ENCODE data around the gene SH3BGRL3.
"Not testable (repeated sequence)": the region's sequence is repeated elsewhere in the genome, so short reads cannot be mapped to it uniquely, and the experiment has no call there.

Gene SH3BGRL3

DNA sequence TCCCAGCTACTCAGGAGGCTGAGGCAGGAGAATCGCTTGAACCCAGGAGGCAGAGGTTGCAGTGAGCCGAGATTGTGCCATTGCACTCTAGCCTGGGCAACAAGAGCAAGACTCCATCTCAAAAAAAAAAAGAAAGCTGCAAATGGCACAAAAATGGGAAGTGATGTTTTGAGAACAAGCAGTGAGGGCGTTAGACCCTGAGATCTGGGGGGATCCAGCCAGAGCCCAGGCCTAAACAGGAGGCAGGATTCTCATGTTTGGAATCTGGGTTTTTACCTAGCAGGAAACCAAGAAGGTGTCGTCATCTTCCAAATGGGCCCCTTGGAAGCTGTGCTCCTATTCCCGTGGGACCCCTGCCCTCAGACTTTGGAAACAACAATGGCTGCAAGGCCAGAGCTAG, 12.8 kb downstream of the SH3BGRL3 start:
- WGBS = 90% methylated on average over 5 of the region's 5 CpGs
- not testable (repeated sequence) for H3K27me3 ChIP-seq (ENCODE audit: insufficient read depth, low read length); H3K9me3 ChIP-seq (ENCODE audit: insufficient read depth, low read depth, low read length); H3K36me3 ChIP-seq (ENCODE audit: insufficient read depth, low read length); H3K27ac ChIP-seq (ENCODE audit: low read depth, low read length); H3K4me3 ChIP-seq (ENCODE audit: low read length); H3K9ac ChIP-seq (ENCODE audit: low read depth, low read length)
- peaks cover 14% of the 10 kb centered on the region for H3K4me1 ChIP-seq (ENCODE audit: insufficient read depth, low read length)

DNA sequence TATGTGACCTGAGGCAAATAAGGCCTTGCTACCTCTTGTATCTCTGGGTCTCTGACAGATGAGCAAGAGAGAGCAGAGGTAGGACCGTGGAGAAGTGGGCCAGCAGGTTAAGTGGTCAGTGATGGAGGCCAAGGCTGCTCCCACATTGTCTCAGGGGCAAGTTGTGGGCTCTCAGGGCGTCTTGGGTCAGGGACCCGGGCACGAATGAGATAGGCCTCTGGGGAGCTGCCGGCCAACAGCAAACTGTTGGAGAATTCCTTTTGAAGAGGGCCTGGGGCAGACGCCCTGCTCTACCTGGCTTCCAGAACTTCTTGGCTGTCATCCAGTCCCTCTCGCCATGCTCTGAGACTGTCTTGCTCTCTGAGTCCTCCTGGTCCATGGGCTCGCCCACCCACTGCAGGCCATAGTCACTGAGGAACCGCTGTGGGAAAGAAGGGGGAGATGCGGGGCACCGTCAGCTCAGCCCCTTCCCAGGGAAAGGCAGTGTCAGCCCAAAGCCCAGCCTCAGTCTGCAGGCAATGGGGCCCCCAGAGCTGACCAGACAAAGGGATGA, 14.1 kb downstream of the SH3BGRL3 start:
- H3K4me3 ChIP-seq (ENCODE audit: low read length) = no peak overlapping the region
- no peaks in the 10 kb centered on the region for H3K9me3 ChIP-seq (ENCODE audit: insufficient read depth, low read depth, low read length)
- H3K27me3 ChIP-seq (ENCODE audit: insufficient read depth, low read length) = no peaks in the 10 kb centered on the region
- H3K27ac ChIP-seq (ENCODE audit: low read depth, low read length) = no peak overlapping the region
- H3K4me1 ChIP-seq (ENCODE audit: insufficient read depth, low read length) = peaks cover 14% of the 10 kb centered on the region
- H3K36me3 ChIP-seq (ENCODE audit: insufficient read depth, low read length) = no peaks in the 10 kb centered on the region
- H3K9ac ChIP-seq (ENCODE audit: low read depth, low read length) = no peak overlapping the region
- 84% methylated on average over 11 of the region's 11 CpGs for WGBS

DNA sequence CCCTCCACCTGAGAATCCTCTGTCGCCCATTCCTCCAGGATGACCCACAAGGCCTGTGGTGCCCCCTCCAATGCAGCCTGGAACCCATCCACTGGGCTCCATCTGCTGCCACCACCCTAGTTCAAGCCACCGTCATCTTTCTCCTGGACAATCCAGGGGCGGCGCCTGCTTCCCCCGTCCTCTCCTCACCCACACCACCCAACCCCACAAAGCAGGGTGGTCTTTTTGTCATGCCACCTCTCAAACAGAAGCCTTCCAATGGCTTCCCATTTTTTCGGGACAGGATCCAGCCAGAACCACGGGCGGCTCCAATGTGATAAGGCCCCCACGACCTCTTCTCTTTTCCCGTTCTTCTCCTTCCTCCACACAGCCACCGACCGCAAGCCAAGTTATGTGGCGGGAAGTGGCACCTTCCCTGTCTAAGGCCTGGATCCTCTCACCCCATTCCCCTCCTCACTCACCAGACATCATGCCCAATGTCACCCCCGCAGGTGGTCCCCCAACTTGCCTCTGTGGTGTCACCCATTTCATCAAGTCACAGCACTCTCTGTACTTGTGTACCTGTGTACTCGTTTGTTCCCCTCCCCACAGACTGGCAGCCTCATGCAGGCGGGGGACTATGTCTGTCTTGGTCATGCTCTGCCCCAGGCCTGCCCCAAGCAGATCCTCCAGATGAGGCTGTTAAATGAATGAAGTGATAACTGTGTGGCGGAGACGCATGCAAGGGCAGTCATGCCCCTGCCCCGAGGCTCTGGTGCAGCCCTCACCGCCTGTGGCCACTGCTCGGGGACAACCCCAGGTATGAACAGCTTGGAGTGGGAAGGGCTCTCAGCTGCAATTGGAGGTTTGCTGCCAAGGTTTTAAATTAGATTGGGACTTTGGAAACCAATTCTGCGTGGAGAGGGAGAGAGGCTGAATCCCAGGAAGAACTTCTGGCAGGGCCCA, 15.6 kb downstream of the SH3BGRL3 start:
- H3K27me3 ChIP-seq (ENCODE audit: insufficient read depth, low read length) = no peaks in the 10 kb centered on the region
- H3K36me3 ChIP-seq (ENCODE audit: insufficient read depth, low read length) = no peaks in the 10 kb centered on the region
- peaks cover 9% of the 10 kb centered on the region for H3K4me1 ChIP-seq (ENCODE audit: insufficient read depth, low read length)
- no peaks in the 10 kb centered on the region for H3K9me3 ChIP-seq (ENCODE audit: insufficient read depth, low read depth, low read length)
- 89% methylated on average over 22 of the region's 22 CpGs for WGBS
- H3K4me3 ChIP-seq (ENCODE audit: low read length) = no peak overlapping the region
- H3K9ac ChIP-seq (ENCODE audit: low read depth, low read length) = no peak overlapping the region
- no peak overlapping the region for H3K27ac ChIP-seq (ENCODE audit: low read depth, low read length)

DNA sequence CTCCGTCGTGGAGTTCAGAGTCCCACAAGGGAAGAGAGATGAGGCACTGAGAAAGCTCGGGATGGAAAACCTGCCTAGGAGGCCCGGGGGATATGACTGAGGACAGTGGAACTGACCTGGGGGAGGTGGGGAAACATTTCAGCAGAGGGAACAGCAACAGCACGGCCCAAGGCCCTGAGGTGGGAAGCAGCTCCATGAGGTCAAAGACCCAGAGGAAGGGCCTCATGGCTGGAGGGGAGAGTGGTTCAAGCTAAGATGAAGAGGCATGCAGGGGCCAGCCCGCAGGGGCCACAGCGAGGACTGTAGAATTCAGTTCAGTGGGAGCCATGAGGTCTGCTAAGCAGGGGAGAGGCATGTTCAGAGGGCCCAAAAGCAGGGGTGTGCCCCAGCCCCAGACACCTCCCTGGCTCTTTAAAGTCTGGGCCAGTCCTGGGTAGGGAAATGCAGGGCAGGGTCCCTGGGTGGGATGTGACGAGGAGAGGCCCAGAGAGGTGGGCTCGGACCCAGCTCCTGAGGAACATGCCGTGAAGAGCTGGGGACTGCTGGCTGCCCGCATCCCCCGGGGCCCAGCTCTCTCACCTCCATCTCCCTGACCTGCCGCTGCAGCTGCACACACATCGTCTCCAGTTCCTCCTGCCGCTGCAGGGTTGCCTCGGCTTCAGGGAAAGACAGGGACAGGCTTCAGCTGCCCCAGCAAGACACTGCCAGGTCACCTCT, 16.6 kb downstream of the SH3BGRL3 start:
- Histone ChIP-seq H3K27ac (ENCODE audit: low read depth, low read length) (no peak overlapping the region), H3K36me3 (ENCODE audit: insufficient read depth, low read length) (no peaks in the 10 kb centered on the region), H3K27me3 (ENCODE audit: insufficient read depth, low read length) (no peaks in the 10 kb centered on the region), H3K4me1 (ENCODE audit: insufficient read depth, low read length) (no peaks in the 10 kb centered on the region), H3K9me3 (ENCODE audit: insufficient read depth, low read depth, low read length) (no peaks in the 10 kb centered on the region), H3K9ac (ENCODE audit: low read depth, low read length) (no peak overlapping the region), H3K4me3 (ENCODE audit: low read length) (no peak overlapping the region)
- WGBS = 90% methylated on average over 16 of the region's 16 CpGs

DNA sequence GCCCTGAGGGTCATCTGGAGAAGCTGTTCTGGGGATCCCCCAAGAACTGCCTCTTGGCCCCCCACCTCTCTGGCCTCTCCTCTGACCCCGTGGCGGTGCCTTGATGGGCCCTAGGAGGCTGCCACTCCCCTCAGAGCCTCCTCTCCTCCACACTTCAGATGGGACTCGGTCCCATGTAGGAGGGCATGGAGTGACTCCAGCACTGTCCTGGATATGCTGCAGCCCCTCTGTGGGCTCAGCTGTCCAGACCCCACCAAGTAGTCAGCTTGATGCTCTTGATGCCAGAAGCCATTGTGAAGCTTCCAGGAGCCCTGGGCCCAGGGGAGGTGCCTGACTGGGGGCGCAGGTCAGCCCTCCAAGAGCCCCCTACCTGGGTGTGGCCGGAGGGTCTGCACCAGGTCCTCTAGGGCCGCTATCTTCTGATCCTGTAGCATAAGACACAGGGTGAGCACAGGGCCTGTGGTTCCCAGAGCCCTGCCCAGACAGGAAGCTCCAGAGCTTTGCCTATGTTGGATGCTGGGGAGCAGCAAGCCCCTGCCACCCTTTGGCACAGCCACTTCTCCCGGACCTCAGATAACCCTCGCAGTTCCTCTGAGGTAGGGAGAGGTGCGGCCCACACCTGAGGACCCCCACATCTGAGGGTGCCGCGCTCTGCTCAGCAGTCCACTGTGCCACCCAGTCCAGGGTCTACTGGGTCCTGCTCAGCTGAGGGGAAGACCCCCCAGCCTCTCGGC, 17.3 kb downstream of the SH3BGRL3 start:
- H3K36me3 ChIP-seq (ENCODE audit: insufficient read depth, low read length) = no peaks in the 10 kb centered on the region
- no peaks in the 10 kb centered on the region for H3K4me1 ChIP-seq (ENCODE audit: insufficient read depth, low read length)
- H3K9me3 ChIP-seq (ENCODE audit: insufficient read depth, low read depth, low read length) = no peaks in the 10 kb centered on the region
- no peak overlapping the region for H3K9ac ChIP-seq (ENCODE audit: low read depth, low read length)
- WGBS = 88% methylated on average over 12 of the region's 12 CpGs
- H3K4me3 ChIP-seq (ENCODE audit: low read length) = no peak overlapping the region
- H3K27ac ChIP-seq (ENCODE audit: low read depth, low read length) = no peak overlapping the region
- H3K27me3 ChIP-seq (ENCODE audit: insufficient read depth, low read length) = no peaks in the 10 kb centered on the region

DNA sequence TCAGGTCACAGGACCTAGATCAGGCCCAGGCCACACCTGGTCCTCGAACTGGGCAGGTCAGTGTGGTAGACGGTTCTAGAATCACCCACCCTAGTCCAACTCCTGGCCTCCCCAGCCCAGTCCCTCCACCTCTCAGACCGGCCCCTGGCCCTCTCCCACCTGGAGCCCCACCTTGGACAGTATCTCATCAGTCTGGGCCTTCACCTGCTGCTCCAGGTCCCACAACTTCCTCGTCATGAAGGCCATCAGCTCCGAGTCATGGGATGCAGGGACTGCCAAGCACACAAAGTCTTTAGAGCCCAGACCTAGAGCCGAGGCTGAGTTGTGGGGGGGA, 17.9 kb downstream of the SH3BGRL3 start:
- Histone ChIP-seq H3K4me3 (ENCODE audit: low read length) (no peak overlapping the region), H3K27ac (ENCODE audit: low read depth, low read length) (no peak overlapping the region), H3K9me3 (ENCODE audit: insufficient read depth, low read depth, low read length) (no peaks in the 10 kb centered on the region), H3K4me1 (ENCODE audit: insufficient read depth, low read length) (no peaks in the 10 kb centered on the region), H3K27me3 (ENCODE audit: insufficient read depth, low read length) (no peaks in the 10 kb centered on the region), H3K36me3 (ENCODE audit: insufficient read depth, low read length) (no peaks in the 10 kb centered on the region), H3K9ac (ENCODE audit: low read depth, low read length) (no peak overlapping the region)
- WGBS = 73% methylated on average over 6 of the region's 6 CpGs

DNA sequence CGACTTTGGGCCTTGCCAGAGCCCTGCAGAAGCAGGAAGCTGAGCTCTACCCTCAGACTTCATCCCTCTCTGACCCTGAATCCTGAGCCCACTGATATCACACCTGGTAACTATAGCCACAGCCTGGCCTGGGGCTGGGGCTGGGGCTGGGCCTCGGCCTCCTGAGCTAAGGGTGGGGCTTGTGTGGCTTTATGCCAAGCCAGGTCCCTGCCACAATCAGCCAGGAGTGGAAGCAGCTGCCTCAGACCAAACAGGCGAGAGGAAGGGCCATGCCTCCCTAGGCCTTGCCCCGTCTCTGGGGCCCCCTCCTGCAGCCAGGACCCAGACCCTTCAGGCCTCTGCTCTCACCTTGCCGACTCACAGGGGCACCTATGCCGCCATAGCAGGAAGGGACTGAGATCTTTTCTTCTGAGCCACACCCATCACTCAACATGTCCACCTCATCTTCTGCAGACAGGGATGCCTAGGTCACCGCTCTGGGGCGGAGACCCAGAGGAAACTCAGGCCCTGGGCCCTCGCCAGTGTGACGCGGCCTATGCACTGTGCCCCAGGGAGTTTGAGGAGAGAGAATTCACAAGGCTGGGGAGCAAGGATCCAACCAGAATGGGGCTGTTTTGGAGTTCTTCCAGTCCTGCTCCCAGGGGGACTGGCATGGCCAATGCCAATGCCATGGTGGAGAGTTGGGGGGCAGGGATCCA, 20.8 kb downstream of the SH3BGRL3 start:
- 93% methylated on average over 11 of the region's 11 CpGs for WGBS
- no peak overlapping the region for H3K27ac ChIP-seq (ENCODE audit: low read depth, low read length)
- no peak overlapping the region for H3K9ac ChIP-seq (ENCODE audit: low read depth, low read length)
- H3K4me1 ChIP-seq (ENCODE audit: insufficient read depth, low read length) = peaks cover 2% of the 10 kb centered on the region
- H3K4me3 ChIP-seq (ENCODE audit: low read length) = no peak overlapping the region
- no peaks in the 10 kb centered on the region for H3K36me3 ChIP-seq (ENCODE audit: insufficient read depth, low read length)
- H3K9me3 ChIP-seq (ENCODE audit: insufficient read depth, low read depth, low read length) = no peaks in the 10 kb centered on the region
- no peaks in the 10 kb centered on the region for H3K27me3 ChIP-seq (ENCODE audit: insufficient read depth, low read length)

DNA sequence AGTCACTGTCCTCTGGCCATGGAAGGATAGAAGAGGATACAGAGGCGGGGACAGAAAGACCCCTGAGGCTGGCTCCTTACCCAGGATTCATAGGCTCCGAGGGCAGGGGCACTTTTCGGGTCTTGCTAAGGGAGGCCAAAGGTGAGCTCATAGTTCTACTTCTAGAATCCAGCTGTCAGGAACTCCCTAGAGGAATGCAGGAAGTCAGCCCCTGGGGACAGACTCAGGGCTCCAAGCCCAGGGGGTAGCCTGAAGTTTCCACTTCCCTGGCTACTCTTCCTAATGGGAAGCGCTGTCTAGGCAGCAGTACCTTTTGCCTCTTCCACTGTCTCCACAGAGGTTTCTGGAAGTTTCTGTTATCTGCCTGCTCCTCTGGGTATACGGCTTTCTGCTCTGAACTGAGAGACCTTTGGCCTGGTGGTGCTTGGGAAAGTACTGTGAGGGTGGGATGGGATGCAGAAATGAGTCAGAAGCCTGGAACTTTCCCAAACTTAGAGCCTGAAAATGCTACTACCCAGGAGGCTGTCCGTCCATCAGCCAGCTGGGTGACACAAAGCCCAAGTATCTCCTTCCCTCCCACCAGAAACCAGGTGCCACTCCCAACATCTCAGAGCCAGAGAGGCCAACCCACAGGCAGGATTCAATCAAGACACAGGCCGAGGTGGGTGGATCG, 23.0 kb downstream of the SH3BGRL3 start:
- WGBS = 79% methylated on average over 8 of the region's 8 CpGs
- no peak overlapping the region for H3K27ac ChIP-seq (ENCODE audit: low read depth, low read length)
- peaks cover 10% of the 10 kb centered on the region for H3K4me1 ChIP-seq (ENCODE audit: insufficient read depth, low read length)
- H3K9ac ChIP-seq (ENCODE audit: low read depth, low read length) = no peak overlapping the region
- H3K36me3 ChIP-seq (ENCODE audit: insufficient read depth, low read length) = no peaks in the 10 kb centered on the region
- no peaks in the 10 kb centered on the region for H3K9me3 ChIP-seq (ENCODE audit: insufficient read depth, low read depth, low read length)
- H3K4me3 ChIP-seq (ENCODE audit: low read length) = no peak overlapping the region
- no peaks in the 10 kb centered on the region for H3K27me3 ChIP-seq (ENCODE audit: insufficient read depth, low read length)

DNA sequence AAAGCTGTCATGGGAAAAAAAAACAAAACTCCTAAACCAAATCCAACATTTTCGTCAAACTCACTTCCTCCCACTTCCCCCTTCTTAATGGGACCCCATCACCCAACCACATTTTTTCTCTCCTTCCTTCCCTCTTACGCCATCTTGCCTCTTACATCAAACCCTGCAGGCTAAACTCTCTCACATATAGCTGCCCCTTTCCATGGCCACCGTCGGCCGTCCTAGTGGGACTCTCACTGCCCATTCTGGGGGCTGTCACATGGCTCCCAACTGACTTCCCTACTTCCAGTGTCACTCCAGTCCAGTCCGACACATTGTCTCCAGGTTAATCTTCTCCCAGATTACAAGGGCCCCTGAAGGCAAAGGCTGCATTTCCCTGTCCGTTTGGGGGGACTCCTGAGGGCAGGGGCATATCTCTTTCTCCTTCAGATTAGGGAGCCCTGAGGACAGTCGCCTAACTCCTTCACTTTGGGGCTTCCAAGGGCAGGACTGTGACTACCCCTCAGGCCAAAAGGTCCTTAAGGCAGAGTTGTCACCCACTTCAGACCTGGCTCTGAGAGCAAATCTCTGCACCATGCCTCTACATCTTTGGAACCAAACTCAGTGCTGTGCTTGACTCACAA, 25.9 kb downstream of the SH3BGRL3 start:
- Histone ChIP-seq H3K27me3 (ENCODE audit: insufficient read depth, low read length) (no peaks in the 10 kb centered on the region), H3K9me3 (ENCODE audit: insufficient read depth, low read depth, low read length) (no peaks in the 10 kb centered on the region), H3K36me3 (ENCODE audit: insufficient read depth, low read length) (no peaks in the 10 kb centered on the region), H3K27ac (ENCODE audit: low read depth, low read length) (no peak overlapping the region), H3K4me1 (ENCODE audit: insufficient read depth, low read length) (peaks cover 10% of the 10 kb centered on the region), H3K9ac (ENCODE audit: low read depth, low read length) (peak overlapping the region; percentile 81), H3K4me3 (ENCODE audit: low read length) (peak overlapping the region; percentile 94)
- WGBS = 43% methylated on average over 8 of the region's 8 CpGs
